Neural progenitor cell (in vitro differentiated cells): ENCODE data around the gene DOK3. TPM values are rescaled to one million over a fixed set of nuclear protein-coding genes. Genes with fewer than 3 reads are reported as not detected.

ENCODE experiments used
- DNase-seq: peaks from one replicate; pipeline ENCODE4 v3.0.0-alpha.2; 2016; ENCODE audit warnings: low spot score
- H2AFZ ChIP-seq: fragments of 200-600 bp; sonication (generic); replicated peaks from 2 replicates; pipeline ENCODE4 v1.6.1; 2016; ENCODE audit warnings: antibody characterized with exemption
- H3F3A ChIP-seq: fragments of 200-600 bp; sonication (generic); 2 replicates; pipeline ENCODE4 v1.6.1; 2016; ENCODE audit warnings: antibody characterized with exemption, low read depth
- H3K27ac ChIP-seq: fragments of 200-600 bp; sonication (generic); 2 replicates; pipeline ENCODE4 v1.5.1; 2016; ENCODE audit warnings: mild to moderate bottlenecking
- H3K27me3 ChIP-seq: fragments of 200-600 bp; sonication (generic); 2 replicates; pipeline ENCODE4 v1.6.1; 2016; ENCODE audit warnings: mild to moderate bottlenecking, moderate library complexity
- H3K36me3 ChIP-seq: fragments of 200-600 bp; sonication (generic); 2 replicates; pipeline ENCODE4 v1.5.1; 2016
- H3K4me1 ChIP-seq: fragments of 200-600 bp; sonication (generic); 2 replicates; pipeline ENCODE4 v1.6.1; 2016; ENCODE audit warnings: mixed run types
- H3K4me2 ChIP-seq: fragments of 200-600 bp; sonication (generic); 2 replicates; pipeline ENCODE4 v1.6.1; 2016
- H3K4me3 ChIP-seq: fragments of 200-600 bp; sonication (generic); 2 replicates; pipeline ENCODE4 v1.5.1; 2016
- H3K79me2 ChIP-seq: fragments of 200-600 bp; sonication (generic); 2 replicates; pipeline ENCODE4 v1.6.1; 2016; ENCODE audit warnings: low read depth
- H3K9ac ChIP-seq: fragments of 200-600 bp; sonication (generic); 2 replicates; pipeline ENCODE4 v1.6.1; 2016
- H3K9me3 ChIP-seq: fragments of 200-600 bp; sonication (generic); 2 replicates; pipeline ENCODE4 v1.5.1; 2016; ENCODE audit warnings: low read depth
- H4K20me1 ChIP-seq: fragments of 200-600 bp; sonication (generic); 2 replicates; pipeline ENCODE4 v1.6.1; 2016; ENCODE audit warnings: low read depth
- H3K27ac Mint-ChIP-seq: 3 replicates; pipeline ENCODE4 v1.8.0; 2021; ENCODE audit warnings: mixed read lengths
- H3K27me3 Mint-ChIP-seq: 2 replicates; pipeline ENCODE4 v1.8.0; 2022; ENCODE audit warnings: low read depth, mild to moderate bottlenecking, inconsistent platforms, moderate library complexity, mixed read lengths; ENCODE audit not compliant: insufficient read depth
- H3K36me3 Mint-ChIP-seq: 3 replicates; pipeline ENCODE4 v1.8.0; 2021; ENCODE audit warnings: mixed read lengths
- H3K4me1 Mint-ChIP-seq: 3 replicates; pipeline ENCODE4 v1.8.0; 2021; ENCODE audit warnings: mixed read lengths
- H3K4me3 Mint-ChIP-seq: 3 replicates; pipeline ENCODE4 v1.8.0; 2021; ENCODE audit warnings: mild to moderate bottlenecking, moderate library complexity, mixed read lengths
- H3K9me3 Mint-ChIP-seq: 3 replicates; pipeline ENCODE4 v1.8.0; 2020; ENCODE audit warnings: mixed read lengths
- CTCF ChIP-seq: fragments of 200-600 bp; sonication (generic); IDR thresholded peaks from 2 replicates; pipeline ENCODE4 v1.5.1; 2017; ENCODE audit warnings: antibody characterized with exemption, mild to moderate bottlenecking
- EZH2 ChIP-seq: fragments of 200-600 bp; sonication (generic); IDR thresholded peaks from 2 replicates; pipeline ENCODE4 v1.6.1; 2017; ENCODE audit warnings: antibody characterized with exemption, mild to moderate bottlenecking, moderate library complexity
- EZH2phosphoT487 ChIP-seq: fragments of 200-600 bp; sonication (generic); IDR thresholded peaks from 2 replicates; pipeline ENCODE4 v1.6.1; 2017; ENCODE audit warnings: antibody characterized with exemption
- total RNA-seq: library from RNA; depleted of rRNA; stranded (reverse); fragments of >200 nt; gene quantifications from 2 replicates; pipeline ENCODE4 v1.2.3, GENCODE V29; 2015; ENCODE audit warnings: low replicate concordance

DOK3 gene
- total RNA-seq, 1 donor from 2014 or later = 0.54 TPM

- Mint-ChIP-seq H3K9me3 (no peaks in the 10 kb centered on the region), H3K27ac (no peak overlapping the region), H3K4me3 (no peak overlapping the region), H3K4me1 (peaks cover 36% of the 10 kb centered on the region), H3K27me3 (peaks cover 4% of the 10 kb centered on the region), H3K36me3 (peaks cover 33% of the 10 kb centered on the region)
- H3K4me3 ChIP-seq = no peak overlapping the region
- H3K4me2 ChIP-seq = no peak overlapping the region
- no peak overlapping the region for H2AFZ ChIP-seq
- H3K27me3 ChIP-seq = no peaks in the 10 kb centered on the region
- peaks cover 5% of the 10 kb centered on the region for H3K36me3 ChIP-seq
- TF ChIP-seq EZH2phosphoT487 = no peak
- TF ChIP-seq CTCF = peak; percentile 19
- no peak overlapping the region for H3K9ac ChIP-seq
- H3K9me3 ChIP-seq = no peaks in the 10 kb centered on the region
- peaks cover 67% of the 10 kb centered on the region for H4K20me1 ChIP-seq
- H3K27ac ChIP-seq = no peak overlapping the region
- peak; percentile 40 for DNase-seq
- peaks cover 27% of the 10 kb centered on the region for H3F3A ChIP-seq
- peaks cover 4% of the 10 kb centered on the region for H3K4me1 ChIP-seq
- H3K79me2 ChIP-seq = peaks cover 11% of the 10 kb centered on the region
These were observed 20.4 kb downstream of the DOK3 start for GRCh38 chr5:177489119-177489716.

DNA sequence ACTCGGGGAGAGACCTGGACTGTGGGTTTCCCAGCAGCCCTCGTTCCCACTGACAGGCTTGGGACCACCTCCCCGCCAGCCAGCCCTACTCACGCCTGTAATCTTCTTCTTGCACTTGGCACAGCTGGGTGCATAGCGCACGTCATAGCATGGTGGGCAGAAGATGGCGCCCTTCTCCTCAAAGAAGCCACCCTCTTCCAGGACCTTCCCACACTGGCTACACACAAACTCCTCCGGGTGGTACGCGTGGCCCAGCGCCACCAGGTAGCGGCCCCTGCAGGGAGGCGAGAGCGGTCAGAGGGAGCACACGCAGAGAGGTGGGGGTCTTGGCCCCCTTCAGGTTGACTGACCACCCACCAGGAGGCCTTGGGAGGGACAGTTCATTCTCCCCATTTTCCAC is 21.7 kb downstream of the DOK3 start:
- Histone ChIP-seq H3K79me2 (no peaks in the 10 kb centered on the region), H4K20me1 (peaks cover 54% of the 10 kb centered on the region), H3K27me3 (no peaks in the 10 kb centered on the region), H3K4me1 (peaks cover 4% of the 10 kb centered on the region), H3K27ac (no peak overlapping the region), H3K9me3 (no peaks in the 10 kb centered on the region), H3K36me3 (peaks cover 5% of the 10 kb centered on the region), H2AFZ (no peak overlapping the region), H3F3A (peaks cover 17% of the 10 kb centered on the region), H3K9ac (no peak overlapping the region), H3K4me3 (no peak overlapping the region), H3K4me2 (no peak overlapping the region)
- H3K27me3 Mint-ChIP-seq = peaks cover 4% of the 10 kb centered on the region
- TF ChIP-seq EZH2phosphoT487 (no peak), EZH2 (no peak), CTCF (no peak)
- H3K4me1 Mint-ChIP-seq = peaks cover 26% of the 10 kb centered on the region
- H3K4me3 Mint-ChIP-seq = no peak overlapping the region
- peaks cover 31% of the 10 kb centered on the region for H3K36me3 Mint-ChIP-seq
- DNase-seq = no peak
- H3K27ac Mint-ChIP-seq = no peak overlapping the region
- no peaks in the 10 kb centered on the region for H3K9me3 Mint-ChIP-seq

DNA sequence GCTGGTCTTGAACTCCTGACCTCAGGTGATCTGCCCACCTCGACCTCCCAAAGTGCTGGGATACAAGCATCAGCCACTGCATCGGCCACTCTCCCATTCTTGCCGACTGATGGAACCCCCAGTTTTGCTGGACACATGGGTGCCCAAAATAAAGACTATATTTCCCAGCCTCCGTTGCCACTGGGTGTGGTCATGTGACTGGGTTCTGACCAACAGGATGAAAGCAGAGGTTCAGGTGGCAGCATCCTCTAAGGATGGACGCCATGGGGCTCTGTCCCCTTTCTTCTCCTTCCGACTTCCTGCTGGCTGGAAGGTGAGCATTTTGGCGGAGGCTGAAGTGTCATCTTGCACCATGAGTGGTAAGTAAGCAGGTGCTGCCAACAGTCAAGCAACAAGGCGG is 22.5 kb downstream of the DOK3 start:
- no peak overlapping the region for H3K27ac ChIP-seq
- Mint-ChIP-seq H3K36me3 (peaks cover 31% of the 10 kb centered on the region), H3K4me1 (peaks cover 22% of the 10 kb centered on the region), H3K27me3 (peaks cover 4% of the 10 kb centered on the region), H3K9me3 (no peaks in the 10 kb centered on the region), H3K27ac (no peak overlapping the region), H3K4me3 (no peak overlapping the region)
- no peak overlapping the region for H2AFZ ChIP-seq
- no peak overlapping the region for H3K4me3 ChIP-seq
- H3K4me1 ChIP-seq = peaks cover 4% of the 10 kb centered on the region
- no peak overlapping the region for H3K9ac ChIP-seq
- H3K9me3 ChIP-seq = no peaks in the 10 kb centered on the region
- H3F3A ChIP-seq = peaks cover 11% of the 10 kb centered on the region
- DNase-seq = no peak
- peaks cover 5% of the 10 kb centered on the region for H3K36me3 ChIP-seq
- no peak overlapping the region for H3K4me2 ChIP-seq
- TF ChIP-seq CTCF = no peak
- TF ChIP-seq EZH2phosphoT487 = no peak
- TF ChIP-seq EZH2 = no peak
- no peaks in the 10 kb centered on the region for H3K27me3 ChIP-seq
- H3K79me2 ChIP-seq = no peaks in the 10 kb centered on the region
- H4K20me1 ChIP-seq = peaks cover 47% of the 10 kb centered on the region
